SU-DHL-6 (cell line): Measurements from ENCODE around the gene EXPH5.

ENCODE experiments used
- H2AFZ ChIP-seq: fragments of 200-600 bp; sonication (generic); 2 replicates; pipeline ENCODE4 v1.6.1; 2014; ENCODE audit warnings: low read depth, mild to moderate bottlenecking, moderate library complexity, mixed read lengths, antibody characterized with exemption, low read length; ENCODE audit not compliant: severe bottlenecking
- H3F3A ChIP-seq: fragments of 200-600 bp; shearing (Covaris generic); 2 replicates; pipeline ENCODE4 v1.6.0; 2016; ENCODE audit warnings: antibody characterized with exemption, mild to moderate bottlenecking; ENCODE audit not compliant: insufficient read depth
- H3K27ac ChIP-seq: fragments of 200-600 bp; sonication (generic); 2 replicates; pipeline ENCODE4 v1.5.1; 2016; ENCODE audit warnings: low read depth, mild to moderate bottlenecking, low read length, moderate library complexity, mixed read lengths
- H3K27me3 ChIP-seq: fragments of 200-600 bp; sonication (generic), shearing (Covaris generic); 2 replicates; pipeline ENCODE4 v1.6.0; 2014; ENCODE audit warnings: mild to moderate bottlenecking, low read length
- H3K36me3 ChIP-seq: fragments of 200-600 bp; sonication (generic); 2 replicates; pipeline ENCODE4 v1.6.1; 2014; ENCODE audit warnings: mild to moderate bottlenecking, low read length, mixed read lengths
- H3K4me2 ChIP-seq: fragments of 300-600, 200-600 bp; shearing (Covaris generic), sonication (generic); 2 replicates; pipeline ENCODE4 v1.6.0; 2014; ENCODE audit warnings: low read length, low read depth, mild to moderate bottlenecking; ENCODE audit not compliant: poor library complexity, severe bottlenecking
- H3K4me3 ChIP-seq: fragments of 200-600 bp; sonication (generic); 2 replicates; pipeline ENCODE4 v1.5.1; 2014; ENCODE audit warnings: antibody characterized with exemption, low read length, mild to moderate bottlenecking, mixed read lengths; ENCODE audit not compliant: insufficient read depth, poor library complexity, severe bottlenecking
- H3K79me2 ChIP-seq: fragments of 200-600 bp; sonication (generic); 2 replicates; pipeline ENCODE4 v1.6.1; 2014; ENCODE audit warnings: mild to moderate bottlenecking, low read length, moderate library complexity; ENCODE audit not compliant: insufficient read depth
- H3K9ac ChIP-seq: fragments of 200-600 bp; sonication (generic); 2 replicates; pipeline ENCODE4 v1.7.0; 2014; ENCODE audit warnings: mild to moderate bottlenecking, low read length
- H3K9me2 ChIP-seq: fragments of 200-600 bp; sonication (generic); replicated peaks from 2 replicates; pipeline ENCODE4 v1.6.1; 2014; ENCODE audit warnings: low read length; ENCODE audit not compliant: insufficient read depth
- H3K9me3 ChIP-seq: fragments of 200-600 bp; sonication (generic); 2 replicates; pipeline ENCODE4 v1.6.1; 2014; ENCODE audit warnings: low read length, mixed read lengths; ENCODE audit not compliant: insufficient read depth
- H4K20me1 ChIP-seq: fragments of 200-600 bp; sonication (generic); 2 replicates; pipeline ENCODE4 v1.6.1; 2014; ENCODE audit warnings: low read depth, mild to moderate bottlenecking, antibody characterized with exemption, low read length, moderate library complexity, mixed read lengths
- CTCF ChIP-seq: fragments of 200-600 bp; sonication (generic); IDR thresholded peaks from one replicate; pipeline ENCODE4 v1.5.1; 2017; ENCODE audit warnings: antibody characterized with exemption, mild to moderate bottlenecking, low read length, moderate library complexity; ENCODE audit not compliant: insufficient read depth, poor library complexity, severe bottlenecking
- EZH2phosphoT487 ChIP-seq: fragments of 200-600 bp; sonication (generic), shearing (Covaris generic); conservative IDR thresholded peaks from 2 replicates; pipeline ENCODE4 v1.6.1; 2018; ENCODE audit warnings: mild to moderate bottlenecking, antibody characterized with exemption, low read length, moderate library complexity, mixed read lengths

Gene EXPH5

GRCh38 chr11:108516125-108516524 is 77.4 kb downstream of the EXPH5 start:
- no peaks in the 10 kb centered on the region for H3F3A ChIP-seq
- H3K9me2 ChIP-seq: no peaks in the 10 kb centered on the region
- TF ChIP-seq EZH2phosphoT487 (no peak), CTCF (no peak)
- H3K79me2 ChIP-seq: no peaks in the 10 kb centered on the region
- no peak overlapping the region for H2AFZ ChIP-seq
- no peaks in the 10 kb centered on the region for H3K27me3 ChIP-seq
- no peaks in the 10 kb centered on the region for H3K36me3 ChIP-seq
- no peak overlapping the region for H3K4me3 ChIP-seq
- no peaks in the 10 kb centered on the region for H4K20me1 ChIP-seq
- no peak overlapping the region for H3K9ac ChIP-seq
- H3K27ac ChIP-seq: no peak overlapping the region
- no peak overlapping the region for H3K4me2 ChIP-seq
- H3K9me3 ChIP-seq: no peaks in the 10 kb centered on the region

- Histone ChIP-seq H3K4me3 (no peak overlapping the region), H3K9me2 (no peaks in the 10 kb centered on the region), H3K9ac (no peak overlapping the region), H3K79me2 (no peaks in the 10 kb centered on the region), H2AFZ (no peak overlapping the region), H3K27ac (no peak overlapping the region), H3K36me3 (no peaks in the 10 kb centered on the region), H4K20me1 (no peaks in the 10 kb centered on the region), H3K9me3 (no peaks in the 10 kb centered on the region), H3K27me3 (no peaks in the 10 kb centered on the region), H3K4me2 (no peak overlapping the region), H3F3A (no peaks in the 10 kb centered on the region)
- TF ChIP-seq CTCF (no peak), EZH2phosphoT487 (no peak)
Measured at GRCh38 chr11:108512708-108513107, 80.9 kb downstream of the EXPH5 start.

GRCh38 chr11:108511851-108512474 is 81.6 kb downstream of the EXPH5 start:
- H3K9me2 ChIP-seq: no peaks in the 10 kb centered on the region
- H3K79me2 ChIP-seq: no peaks in the 10 kb centered on the region
- no peaks in the 10 kb centered on the region for H4K20me1 ChIP-seq
- H2AFZ ChIP-seq: no peak overlapping the region
- TF ChIP-seq EZH2phosphoT487 (no peak), CTCF (no peak)
- H3F3A ChIP-seq: no peaks in the 10 kb centered on the region
- H3K27me3 ChIP-seq: no peaks in the 10 kb centered on the region
- no peak overlapping the region for H3K9ac ChIP-seq
- no peak overlapping the region for H3K27ac ChIP-seq
- H3K4me2 ChIP-seq: no peak overlapping the region
- H3K9me3 ChIP-seq: no peaks in the 10 kb centered on the region
- H3K36me3 ChIP-seq: no peaks in the 10 kb centered on the region
- no peak overlapping the region for H3K4me3 ChIP-seq
